Activated T-helper 1 cell treated with anti-CD3 and anti-CD28 coated beads, Interleukin-12 subunit alpha, Interleukin-12 subunit beta, Interleukin-2, Interleukin-4 antibody, amounts not matched to agents 30 ng/mL and 10 ng/mL and 1 ng/mL, durations not matched to agents 14 hours and 24 hours and 36 hours (primary cell): Measurements from ENCODE around the gene ZBTB5. TPM values are rescaled to one million over a fixed set of nuclear protein-coding genes. Genes with fewer than 3 reads are reported as not detected.
"Not testable (repeated sequence)": the region's sequence is repeated elsewhere in the genome, so short reads cannot be mapped to it uniquely, and the experiment has no call there.

Experiments used
- DNase-seq: peaks from one replicate; pipeline ENCODE4 v3.0.0; 2021; ENCODE audit warnings: low spot score
- H3K27ac Mint-ChIP-seq: one replicate; pipeline ENCODE4 v1.8.0; 2021; ENCODE audit warnings: mild to moderate bottlenecking, mixed read lengths
- H3K27me3 Mint-ChIP-seq: one replicate; pipeline ENCODE4 v1.8.0; 2022; ENCODE audit warnings: mild to moderate bottlenecking, moderate library complexity, mixed read lengths; ENCODE audit not compliant: insufficient read depth
- H3K36me3 Mint-ChIP-seq: one replicate; pipeline ENCODE4 v1.8.0; 2021; ENCODE audit warnings: low read depth, mixed read lengths
- H3K4me1 Mint-ChIP-seq: one replicate; pipeline ENCODE4 v1.8.0; 2021; ENCODE audit warnings: low read depth, mixed read lengths
- H3K4me3 Mint-ChIP-seq: one replicate; pipeline ENCODE4 v1.8.0; 2021; ENCODE audit warnings: mild to moderate bottlenecking, moderate library complexity, mixed read lengths
- H3K9me3 Mint-ChIP-seq: one replicate; pipeline ENCODE4 v1.8.0; 2021; ENCODE audit warnings: mixed read lengths
- intact Hi-C: fragments of 100-400 bp; cut with micrococcal nuclease; formaldehyde crosslinking; loops from one replicate; pipeline ENCODE4 v1.15.1; 2024
- total RNA-seq: library from RNA; stranded (reverse); gene quantifications from 2 replicates; pipeline ENCODE4 v1.2.3, GENCODE V29; 2022

ZBTB5 gene
- total RNA-seq, 1 donor from 2014 or later, result 9.6 TPM

DNA sequence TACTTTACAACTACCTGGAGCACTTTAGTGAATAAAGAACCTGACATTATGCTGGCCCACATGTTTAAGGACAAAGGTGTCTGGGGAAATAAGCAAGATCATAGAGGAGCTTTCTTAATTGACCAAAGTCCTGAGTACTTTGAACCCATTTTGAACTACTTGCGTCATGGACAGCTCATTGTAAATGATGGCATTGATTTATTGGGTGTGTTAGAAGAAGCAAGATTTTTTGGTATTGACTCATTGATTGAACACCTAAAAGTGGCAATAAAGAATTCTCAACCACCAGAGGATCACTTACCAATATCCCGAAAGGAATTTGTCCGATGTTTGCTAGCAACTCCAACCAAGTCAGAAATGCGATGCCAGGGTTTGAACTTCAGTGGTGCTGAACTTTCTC, 12.2 kb upstream of the ZBTB5 start:
- H3K4me3 Mint-ChIP-seq, H3K27ac Mint-ChIP-seq: not testable (repeated sequence)
- peaks cover 16% of the 10 kb centered on the region for H3K9me3 Mint-ChIP-seq

DNA sequence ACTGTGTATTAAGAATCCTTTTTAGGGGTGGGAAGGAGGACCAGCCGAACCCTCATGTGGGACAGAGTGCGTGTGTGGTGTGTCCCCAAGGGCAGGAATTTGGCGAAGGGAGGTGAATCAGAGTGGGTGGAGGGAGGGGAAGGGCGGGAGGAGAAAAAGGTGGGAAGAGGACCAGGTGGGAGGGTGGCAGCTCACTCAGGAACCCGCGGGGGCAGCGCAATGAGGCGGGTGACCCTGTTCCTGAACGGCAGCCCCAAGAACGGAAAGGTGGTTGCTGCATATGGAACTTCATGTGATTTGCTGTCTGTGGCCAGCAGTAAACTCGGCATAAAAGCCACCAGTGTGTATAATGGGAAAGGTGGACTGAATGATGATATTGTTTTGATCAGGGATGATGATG, 11.7 kb upstream of the ZBTB5 start:
- H3K4me1 Mint-ChIP-seq, result peaks cover 7% of the 10 kb centered on the region
- no peak overlapping the region for H3K27ac Mint-ChIP-seq
- H3K4me3 Mint-ChIP-seq, result no peak overlapping the region
- peaks cover 34% of the 10 kb centered on the region for H3K27me3 Mint-ChIP-seq
- H3K36me3 Mint-ChIP-seq, result peaks cover 2% of the 10 kb centered on the region
- intact Hi-C loops, result no loop called here
- DNase-seq, result no peak
- H3K9me3 Mint-ChIP-seq, result peaks cover 16% of the 10 kb centered on the region

More for the DNA sequence above, 12.2 kb upstream of the ZBTB5 start:
- H3K27me3 Mint-ChIP-seq, result peaks cover 34% of the 10 kb centered on the region
- H3K36me3 Mint-ChIP-seq, DNase-seq, H3K4me1 Mint-ChIP-seq, intact Hi-C loops: not testable (repeated sequence)

DNA sequence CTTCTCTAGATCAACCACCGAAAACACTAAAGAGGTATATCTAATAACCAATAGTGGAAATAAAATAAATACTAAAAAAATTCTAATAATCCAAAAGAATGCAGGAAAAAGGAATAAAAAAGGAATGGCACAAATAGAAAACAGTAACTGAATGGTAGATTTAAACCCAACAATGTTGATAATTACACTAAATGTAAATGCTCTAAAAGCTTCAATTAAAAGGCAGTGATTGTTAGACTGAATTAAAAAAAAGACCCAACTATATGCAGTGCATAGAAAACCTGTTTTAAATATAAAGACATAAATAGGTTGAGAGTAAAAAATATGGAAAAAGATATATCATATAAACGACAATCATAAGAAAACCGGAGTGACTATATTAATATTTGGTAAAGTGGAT, 9.2 kb upstream of the ZBTB5 start:
- peaks cover 2% of the 10 kb centered on the region for H3K36me3 Mint-ChIP-seq

DNA sequence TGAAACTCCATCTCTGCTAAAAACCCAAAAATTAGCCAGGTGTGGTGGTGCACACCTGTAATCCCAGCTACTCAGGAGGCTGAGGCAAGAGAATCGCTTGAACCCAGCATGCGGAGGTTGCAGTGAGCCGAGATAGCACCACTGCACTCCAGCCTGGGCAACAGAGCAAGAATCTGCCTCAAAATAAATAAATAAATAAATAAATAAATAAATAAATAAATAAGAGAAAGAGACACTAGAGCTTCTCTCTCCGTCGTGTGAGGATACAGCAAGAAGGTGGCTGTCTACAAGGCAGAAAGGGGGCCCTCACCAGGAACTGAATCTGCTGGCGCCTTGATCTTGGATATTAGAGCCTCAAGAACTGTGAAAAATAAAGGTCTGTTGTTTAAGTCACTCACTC, 8.7 kb upstream of the ZBTB5 start:
- H3K27ac Mint-ChIP-seq, H3K4me1 Mint-ChIP-seq, intact Hi-C loops, H3K4me3 Mint-ChIP-seq, H3K36me3 Mint-ChIP-seq, DNase-seq: not testable (repeated sequence)
- Mint-ChIP-seq H3K9me3 (peaks cover 16% of the 10 kb centered on the region), H3K27me3 (peaks cover 22% of the 10 kb centered on the region)

More for the DNA sequence above, 9.2 kb upstream of the ZBTB5 start:
- Mint-ChIP-seq H3K4me3 (no peak overlapping the region), H3K4me1 (peaks cover 9% of the 10 kb centered on the region), H3K27me3 (peaks cover 26% of the 10 kb centered on the region), H3K9me3 (peaks cover 16% of the 10 kb centered on the region), H3K27ac (no peak overlapping the region)
- DNase-seq, result no peak
- intact Hi-C loops, result no loop called here

DNA sequence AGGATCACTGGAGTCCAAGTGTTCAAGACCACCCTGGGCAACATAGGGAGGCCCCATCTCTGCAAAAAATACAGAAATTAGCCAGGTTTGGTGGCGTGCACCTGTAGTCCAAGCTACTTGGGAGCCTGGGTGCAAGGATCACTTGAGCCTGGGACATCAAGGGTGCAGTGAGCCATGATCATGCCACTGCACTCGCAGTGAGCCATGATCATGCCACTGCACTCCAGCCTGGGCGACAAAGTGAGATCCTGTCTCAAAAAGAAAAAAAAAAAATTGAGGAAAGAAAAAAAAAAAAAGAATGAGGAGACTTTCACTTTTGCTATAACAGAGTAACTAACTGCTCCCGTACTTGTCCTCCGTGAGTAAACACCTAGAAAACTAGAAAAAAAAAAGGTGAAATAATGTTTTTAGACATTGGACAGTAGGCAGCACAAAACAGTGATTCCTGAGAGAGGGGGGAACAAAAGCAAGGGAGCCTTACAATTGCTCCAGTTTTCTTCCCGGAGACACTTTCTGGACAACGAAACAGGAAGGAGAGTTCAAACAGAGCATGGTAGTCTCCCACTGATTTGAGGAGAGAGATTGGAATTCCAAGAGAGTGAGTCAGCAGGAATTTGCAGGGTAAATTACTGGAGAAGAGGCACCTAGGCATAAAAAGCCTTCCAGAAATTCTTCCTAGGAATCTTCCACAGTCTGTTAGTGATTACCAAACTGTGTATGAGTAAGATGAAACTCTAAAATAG, 6.9 kb upstream of the ZBTB5 start:
- H3K36me3 Mint-ChIP-seq, result peaks cover 2% of the 10 kb centered on the region
- peak overlapping the region; percentile 74 for H3K27ac Mint-ChIP-seq
- peak overlapping the region; percentile 76 for H3K4me3 Mint-ChIP-seq
- H3K27me3 Mint-ChIP-seq, result peaks cover 12% of the 10 kb centered on the region
- DNase-seq, result no peak
- peaks cover 10% of the 10 kb centered on the region for H3K4me1 Mint-ChIP-seq
- peaks cover 16% of the 10 kb centered on the region for H3K9me3 Mint-ChIP-seq
- intact Hi-C loops, result no loop called here

DNA sequence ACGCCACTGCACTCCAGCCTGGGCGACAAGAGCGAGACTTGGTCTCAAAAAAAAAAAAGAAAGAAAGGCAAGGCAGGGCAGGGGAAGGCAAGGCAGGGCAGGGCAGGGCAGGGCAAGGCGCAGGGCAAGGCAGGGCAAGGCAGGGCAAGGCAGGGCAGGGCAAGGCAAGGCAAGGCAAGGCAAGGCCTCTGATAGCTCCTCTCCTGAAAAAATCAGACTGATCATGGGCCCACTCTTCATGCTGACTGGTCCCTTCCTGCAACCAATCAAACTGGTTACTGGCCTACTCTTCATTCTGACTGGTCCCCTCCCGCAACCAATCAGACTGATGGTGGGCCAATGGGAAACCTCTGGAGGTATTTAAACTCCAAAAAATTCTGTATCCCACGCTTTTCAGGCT, 3.4 kb upstream of the ZBTB5 start:
- Mint-ChIP-seq H3K9me3 (peaks cover 3% of the 10 kb centered on the region), H3K27ac (no peak overlapping the region), H3K36me3 (peaks cover 7% of the 10 kb centered on the region), H3K27me3 (peaks cover 3% of the 10 kb centered on the region), H3K4me1 (peaks cover 33% of the 10 kb centered on the region), H3K4me3 (no peak overlapping the region)
- intact Hi-C loops, result loop anchor here (1.0 to 10.0 kb wide), 8 partner anchors 11 to 1274 kb away; partner anchors contain the start of genes CLTA, MELK, SLC25A51 and TRMT10B
- no peak for DNase-seq

DNA sequence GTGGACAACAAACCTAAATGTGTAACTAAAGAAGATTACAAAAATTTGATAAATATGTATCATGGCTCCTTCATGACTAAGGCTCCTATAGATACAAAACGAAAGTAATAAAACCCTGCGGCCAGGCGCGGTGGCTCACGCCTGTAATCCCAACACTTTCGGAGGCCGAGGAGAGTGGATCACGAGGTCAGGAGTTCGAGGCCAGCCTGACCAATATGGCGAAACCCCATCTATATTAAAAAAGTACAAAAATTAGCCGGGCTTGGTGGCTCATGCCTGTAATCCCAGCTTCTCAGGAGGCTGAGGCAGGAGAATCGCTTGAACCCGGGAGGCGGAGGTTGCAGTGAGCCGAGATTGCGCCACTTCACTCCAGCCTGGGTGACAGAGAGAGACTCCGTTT, 2.3 kb upstream of the ZBTB5 start:
- not testable (repeated sequence) for H3K4me3 Mint-ChIP-seq, DNase-seq, H3K27ac Mint-ChIP-seq, H3K27me3 Mint-ChIP-seq, H3K9me3 Mint-ChIP-seq
- peaks cover 43% of the 10 kb centered on the region for H3K4me1 Mint-ChIP-seq
- peaks cover 12% of the 10 kb centered on the region for H3K36me3 Mint-ChIP-seq
- intact Hi-C loops, result loop anchor here (5.0 to 10.0 kb wide), 7 partner anchors 50 to 1273 kb away; partner anchors contain the start of genes CLTA, MELK, SLC25A51 and TRMT10B

DNA sequence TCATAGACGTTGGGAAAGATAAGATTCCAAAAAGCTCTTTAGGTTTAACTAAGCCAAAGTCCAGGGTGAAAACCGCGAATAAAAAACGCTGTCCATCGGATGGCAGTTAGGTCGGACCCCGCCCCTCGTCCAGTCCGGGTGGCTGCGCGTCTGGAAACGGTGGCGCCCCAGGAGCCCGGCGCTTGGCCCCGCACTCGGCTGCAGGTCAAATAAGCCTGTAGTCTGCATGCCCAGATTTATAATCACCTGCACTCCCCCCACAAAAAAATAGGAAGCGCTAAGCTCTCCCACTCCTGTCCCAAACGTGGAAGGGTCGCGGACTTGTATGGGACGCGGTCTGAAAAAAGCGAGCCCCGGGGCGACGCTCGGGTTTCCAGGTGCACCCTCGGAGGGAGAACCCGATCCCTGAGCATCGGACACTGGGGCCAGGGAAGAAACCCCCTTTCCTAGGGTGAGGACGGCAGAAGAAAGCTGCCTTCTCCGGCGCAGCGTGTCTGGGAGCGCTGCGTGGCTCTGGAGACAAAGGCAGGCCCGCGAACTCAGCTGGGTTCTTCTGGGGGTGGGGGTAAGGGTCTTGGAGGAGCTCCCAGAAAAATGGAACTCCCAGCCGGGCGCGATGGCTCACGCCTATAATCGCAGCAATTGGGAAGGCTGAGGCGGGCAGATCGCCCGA, 923 bp upstream of the ZBTB5 start:
- DNase-seq, result no peak
- Mint-ChIP-seq H3K9me3 (no peaks in the 10 kb centered on the region), H3K27ac (peak overlapping the region; percentile 95), H3K4me1 (peaks cover 41% of the 10 kb centered on the region), H3K36me3 (peaks cover 12% of the 10 kb centered on the region), H3K4me3 (peak overlapping the region; percentile 97), H3K27me3 (no peaks in the 10 kb centered on the region)
- intact Hi-C loops, result loop anchor here (5.0 to 10.0 kb wide), 7 partner anchors 49 to 1271 kb away; partner anchors contain the start of genes CLTA, MELK, SLC25A51 and TRMT10B

DNA sequence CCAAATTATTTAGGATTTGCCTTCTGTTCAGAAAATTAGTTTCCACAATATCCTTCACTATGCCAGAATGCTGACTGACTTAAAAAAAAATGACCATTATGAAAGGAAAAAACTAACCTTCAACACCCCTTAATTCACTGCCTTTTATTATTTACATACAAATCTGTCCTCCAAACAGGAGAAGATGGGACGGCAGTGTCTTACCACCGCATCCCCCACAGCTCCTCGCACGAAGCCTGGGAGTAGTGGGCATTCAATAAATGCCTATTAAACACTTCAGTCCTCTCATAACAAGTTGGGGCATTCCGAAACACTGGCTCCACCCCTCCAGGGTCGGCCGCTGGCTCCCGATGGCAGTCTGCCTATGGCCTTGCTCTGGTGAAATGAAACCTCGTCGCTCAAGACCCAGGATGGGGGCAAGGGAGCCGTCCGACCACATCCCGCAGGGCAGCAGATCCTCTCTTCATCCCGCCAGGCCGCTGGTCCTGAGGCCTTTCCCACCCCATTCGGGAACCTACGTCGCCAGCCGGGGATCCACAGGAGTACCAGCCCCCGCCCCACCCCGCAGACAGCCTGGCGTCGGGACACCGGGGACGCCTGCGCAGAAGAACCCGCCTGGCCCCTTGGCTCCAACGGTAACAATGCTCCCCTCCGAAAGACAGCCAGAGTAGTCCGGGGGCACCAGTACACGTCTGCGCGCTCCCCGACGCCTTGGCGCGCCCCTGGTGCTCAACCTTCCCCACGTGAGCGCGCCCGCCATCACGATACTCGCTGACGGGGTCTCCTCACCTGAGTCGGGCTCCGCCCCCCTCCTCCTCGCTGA, 613 bp downstream of the ZBTB5 start:
- no peaks in the 10 kb centered on the region for H3K27me3 Mint-ChIP-seq
- H3K36me3 Mint-ChIP-seq, result peaks cover 12% of the 10 kb centered on the region
- H3K4me3 Mint-ChIP-seq, result peak overlapping the region; percentile 97
- H3K4me1 Mint-ChIP-seq, result peaks cover 47% of the 10 kb centered on the region
- intact Hi-C loops, result loop anchor here (1.0 to 10.0 kb wide), 12 partner anchors 21 to 1270 kb away; partner anchors contain the start of genes CLTA, MELK, POLR1E and SLC25A51
- peak; percentile 63 for DNase-seq
- peak overlapping the region; percentile 95 for H3K27ac Mint-ChIP-seq
- H3K9me3 Mint-ChIP-seq, result no peaks in the 10 kb centered on the region

DNA sequence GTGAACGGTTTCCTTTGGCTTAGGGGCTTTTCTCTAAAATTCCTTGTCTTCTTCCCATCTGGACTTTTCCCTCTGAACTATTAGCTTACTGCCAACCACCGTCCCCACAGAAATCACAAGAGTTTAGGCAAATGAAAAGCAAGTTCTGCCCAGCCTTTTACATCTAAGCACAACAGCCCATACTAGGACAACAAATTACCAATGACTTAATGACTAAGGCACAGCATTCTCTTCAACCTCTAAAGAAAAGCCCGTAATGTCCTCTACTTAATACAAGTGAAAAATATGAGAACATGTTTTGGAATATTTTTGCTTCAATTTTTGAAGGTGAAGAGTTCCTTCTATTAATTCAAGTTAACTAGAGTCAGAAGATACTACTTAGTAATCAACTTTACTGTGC, 1.2 kb downstream of the ZBTB5 start:
- no peak for DNase-seq
- peak overlapping the region; percentile 97 for H3K4me3 Mint-ChIP-seq
- peaks cover 14% of the 10 kb centered on the region for H3K36me3 Mint-ChIP-seq
- H3K27ac Mint-ChIP-seq, result peak overlapping the region; percentile 95
- intact Hi-C loops, result loop anchor here (2.0 to 10.0 kb wide), 4 partner anchors 159 to 1269 kb away; partner anchors contain the start of genes CLTA and MELK
- no peaks in the 10 kb centered on the region for H3K9me3 Mint-ChIP-seq
- H3K4me1 Mint-ChIP-seq, result peaks cover 47% of the 10 kb centered on the region
- H3K27me3 Mint-ChIP-seq, result no peaks in the 10 kb centered on the region

DNA sequence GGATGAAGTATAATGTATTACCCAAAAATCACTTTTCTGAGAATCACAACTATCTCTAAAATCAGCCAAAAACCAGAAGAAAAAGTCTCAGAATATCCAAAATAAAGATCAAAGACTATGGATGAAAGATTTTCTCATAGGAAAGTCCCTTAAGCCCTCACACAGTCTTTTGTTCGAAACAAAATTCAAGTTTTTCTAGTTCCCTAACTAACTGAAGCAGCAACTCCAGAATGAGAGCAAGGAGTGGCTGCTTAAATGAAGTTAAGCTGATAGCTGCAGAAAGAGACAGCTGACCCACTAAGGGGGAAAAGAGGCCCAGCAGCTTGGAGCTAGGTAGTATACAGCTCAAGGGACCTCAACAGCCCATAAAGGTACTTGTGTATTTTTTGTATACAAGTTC, 8.4 kb downstream of the ZBTB5 start:
- Mint-ChIP-seq H3K27ac (no peak overlapping the region), H3K27me3 (no peaks in the 10 kb centered on the region), H3K4me3 (no peak overlapping the region), H3K9me3 (no peaks in the 10 kb centered on the region), H3K36me3 (peaks cover 2% of the 10 kb centered on the region), H3K4me1 (peaks cover 28% of the 10 kb centered on the region)
- no peak for DNase-seq
- intact Hi-C loops, result no loop called here

DNA sequence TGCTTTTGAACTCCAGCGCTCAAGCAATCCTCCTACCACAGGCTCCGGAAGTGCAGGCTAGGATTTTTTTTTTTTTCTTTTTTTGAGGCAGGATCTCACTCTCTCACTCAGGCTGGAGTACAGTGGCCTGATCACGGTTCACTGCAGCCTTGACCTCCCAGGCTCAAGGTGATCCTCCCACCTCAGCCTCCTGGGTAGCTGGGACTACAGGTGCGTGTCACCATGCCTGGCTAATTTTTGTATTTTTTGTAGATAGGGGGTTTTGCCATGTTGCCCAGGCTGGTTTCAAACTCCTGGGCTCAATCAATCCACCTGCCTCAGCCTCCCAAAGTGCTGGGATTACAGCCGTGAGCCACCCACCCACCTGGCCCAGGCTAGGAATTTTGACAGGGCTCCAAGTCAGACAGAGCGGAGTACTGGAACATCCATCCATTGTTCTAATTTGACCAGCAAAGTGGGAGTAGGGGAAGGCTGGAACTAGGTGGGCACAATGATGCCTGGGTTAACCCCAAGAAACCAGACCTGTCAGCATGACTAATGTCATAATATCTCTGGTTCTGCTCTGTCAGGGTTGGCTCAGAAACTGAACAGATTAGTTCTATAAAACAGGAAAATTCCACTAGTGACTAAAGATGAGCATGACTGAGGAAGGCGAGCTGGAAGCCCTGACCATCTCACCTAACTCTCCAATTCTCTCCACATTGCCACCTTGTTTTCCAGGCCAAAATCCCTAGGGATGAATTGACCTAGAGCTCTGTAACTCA, 9.2 kb downstream of the ZBTB5 start:
- intact Hi-C loops, result no loop called here
- Mint-ChIP-seq H3K27ac (no peak overlapping the region), H3K4me3 (no peak overlapping the region), H3K9me3 (no peaks in the 10 kb centered on the region), H3K36me3 (peaks cover 2% of the 10 kb centered on the region), H3K27me3 (no peaks in the 10 kb centered on the region), H3K4me1 (peaks cover 27% of the 10 kb centered on the region)
- DNase-seq, result no peak
